GM23338 (cell line): ENCODE data around the gene FAM50A. TPM values are rescaled to one million over a fixed set of nuclear protein-coding genes. Genes with fewer than 3 reads are reported as not detected.

Experiments
- ATAC-seq: fragments of 200-7000 bp; cut with Tn5 transposase; 3 replicates; pipeline ENCODE4 v1.9.1; 2020
- DNase-seq: peaks from one replicate; pipeline ENCODE4 v3.0.0-alpha.2; 2015; ENCODE audit warnings: low spot score
- H2AFZ ChIP-seq: fragments of 200-600 bp; sonication (generic); 2 replicates; pipeline ENCODE4 v1.8.0; 2016; ENCODE audit warnings: antibody characterized with exemption, mild to moderate bottlenecking, moderate library complexity
- H3F3A ChIP-seq: fragments of 200-600 bp; sonication (generic); replicated peaks from 2 replicates; pipeline ENCODE4 v1.8.0; 2017; ENCODE audit warnings: antibody characterized with exemption, mixed run types, low read depth
- H3K27ac ChIP-seq: fragments of 200-600 bp; sonication (generic); 2 replicates; pipeline ENCODE4 v1.6.1; 2016; ENCODE audit warnings: low read depth
- H3K27me3 ChIP-seq: fragments of 200-600 bp; sonication (generic); 2 replicates; pipeline ENCODE4 v1.8.0; 2016; ENCODE audit warnings: mild to moderate bottlenecking, mixed run types, moderate library complexity; ENCODE audit not compliant: insufficient read depth
- H3K36me3 ChIP-seq: fragments of 200-600 bp; sonication (generic); 2 replicates; pipeline ENCODE4 v1.8.0; 2016; ENCODE audit warnings: mild to moderate bottlenecking; ENCODE audit not compliant: insufficient read depth
- H3K4me1 ChIP-seq: fragments of 200-600 bp; sonication (generic); 2 replicates; pipeline ENCODE4 v1.8.0; 2016; ENCODE audit warnings: mild to moderate bottlenecking, moderate library complexity; ENCODE audit not compliant: insufficient read depth
- H3K4me2 ChIP-seq: fragments of 200-600 bp; sonication (generic); 2 replicates; pipeline ENCODE4 v1.7.1; 2017; ENCODE audit warnings: mixed run types
- H3K4me3 ChIP-seq: fragments of 200-600 bp; sonication (generic); 2 replicates; pipeline ENCODE4 v1.6.1; 2016; ENCODE audit warnings: mixed run types
- H3K79me2 ChIP-seq: fragments of 200-600 bp; sonication (generic); replicated peaks from 2 replicates; pipeline ENCODE4 v1.8.0; 2017; ENCODE audit warnings: mild to moderate bottlenecking; ENCODE audit not compliant: insufficient read depth
- H3K9me2 ChIP-seq: fragments of 200-600 bp; sonication (generic); 2 replicates; pipeline ENCODE4 v1.8.0; 2017; ENCODE audit not compliant: insufficient read depth
- H4K20me1 ChIP-seq: fragments of 200-600 bp; sonication (generic); replicated peaks from 2 replicates; pipeline ENCODE4 v1.8.0; 2017; ENCODE audit warnings: mild to moderate bottlenecking; ENCODE audit not compliant: insufficient read depth
- H3K27ac Mint-ChIP-seq: 2 replicates; pipeline ENCODE4 v1.8.0; 2020; ENCODE audit warnings: inconsistent platforms, mild to moderate bottlenecking, moderate library complexity, mixed read lengths
- H3K27me3 Mint-ChIP-seq: 3 replicates; pipeline ENCODE4 v1.8.0; 2022; ENCODE audit warnings: low read depth, mild to moderate bottlenecking, moderate library complexity, mixed read lengths, inconsistent platforms; ENCODE audit not compliant: insufficient read depth, poor library complexity
- H3K36me3 Mint-ChIP-seq: 3 replicates; pipeline ENCODE4 v1.8.0; 2021; ENCODE audit warnings: low read depth, mild to moderate bottlenecking, inconsistent platforms, moderate library complexity, mixed read lengths
- H3K4me1 Mint-ChIP-seq: 3 replicates; pipeline ENCODE4 v1.8.0; 2020; ENCODE audit warnings: mild to moderate bottlenecking, inconsistent platforms, mixed read lengths
- H3K4me3 Mint-ChIP-seq: 3 replicates; pipeline ENCODE4 v1.8.0; 2021; ENCODE audit warnings: moderate library complexity, mild to moderate bottlenecking, inconsistent platforms, mixed read lengths
- H3K9me3 Mint-ChIP-seq: 3 replicates; pipeline ENCODE4 v1.8.0; 2020; ENCODE audit warnings: moderate library complexity, mild to moderate bottlenecking, inconsistent platforms, mixed read lengths
- CREB1 ChIP-seq: fragments of 250-450 bp; sonication (Bioruptor Pico); IDR thresholded peaks from 2 replicates; pipeline ENCODE4 v1.5.0; 2020; ENCODE audit warnings: low read depth, mild to moderate bottlenecking, moderate library complexity
- EZH2 ChIP-seq: fragments of 200-600 bp; sonication (generic); IDR thresholded peaks from one replicate; pipeline ENCODE4 v1.8.0; 2017; ENCODE audit warnings: antibody characterized with exemption, mild to moderate bottlenecking, low read depth; ENCODE audit not compliant: unreplicated experiment
- EZH2phosphoT487 ChIP-seq: fragments of 200-600 bp; sonication (generic); IDR thresholded peaks from one replicate; pipeline ENCODE4 v1.8.1; 2018; ENCODE audit warnings: antibody characterized with exemption; ENCODE audit not compliant: unreplicated experiment
- JUNB ChIP-seq: IDR thresholded peaks from one replicate; pipeline ENCODE4 v1.6.1; 2016; ENCODE audit warnings: antibody characterized with exemption; ENCODE audit not compliant: unreplicated experiment
- NANOG ChIP-seq: IDR thresholded peaks from 2 replicates; pipeline ENCODE4 v1.6.1; 2016; ENCODE audit warnings: antibody characterized with exemption, borderline replicate concordance
- POLR2AphosphoS5 ChIP-seq: IDR thresholded peaks from 2 replicates; pipeline ENCODE4 v1.6.1; 2016; ENCODE audit warnings: antibody characterized with exemption, low read depth
- STAT1 ChIP-seq: IDR thresholded peaks from one replicate; pipeline ENCODE4 v1.6.1; 2016; ENCODE audit warnings: antibody characterized with exemption; ENCODE audit not compliant: unreplicated experiment
- ZNF114 ChIP-seq: fragments of 250-450 bp; sonication (Bioruptor Pico); IDR thresholded peaks from 2 replicates; pipeline ENCODE4 v1.5.0; 2020; ENCODE audit warnings: mild to moderate bottlenecking, moderate library complexity
- ZNF331 ChIP-seq: fragments of 250-450 bp; sonication (Bioruptor Pico); IDR thresholded peaks from 2 replicates; pipeline ENCODE4 v1.5.0; 2020; ENCODE audit warnings: low read depth, mild to moderate bottlenecking, moderate library complexity
- polyA plus RNA-seq: library from polyadenylated mRNA; unstranded; fragments of >200 nt; fragmentation: Nextera tagmentation; extraction: Ambion mirVana; gene quantifications from 2 replicates; pipeline ENCODE4 v1.2.1, GENCODE V29; 2016
- total RNA-seq: library from RNA; depleted of rRNA; stranded (reverse); fragments of >200 nt; shearing (Covaris generic); gene quantifications from 2 replicates; pipeline ENCODE4 v1.2.3, GENCODE V29; 2014
- TF ChIP-seq, protein P1 (sequence below): fragments of 250-450 bp; sonication (Bioruptor Pico); IDR thresholded peaks from 2 replicates; pipeline ENCODE4 v1.5.0; 2020; ENCODE audit warnings: mild to moderate bottlenecking, moderate library complexity
- TF ChIP-seq, protein P2 (sequence below), 2 experiments: fragments of 200-600 bp in 1 of 2; sonication (generic) in 1 of 2; conservative IDR thresholded peaks; 2 replicates each; pipeline versions ENCODE4 v1.5.1 to v1.6.1; 2016 to 2017; ENCODE audit warnings: antibody characterized with exemption in 2 of 2, low read depth in 2 of 2, mild to moderate bottlenecking in 2 of 2, moderate library complexity in 1 of 2
- TF ChIP-seq, protein P3 (sequence below): IDR thresholded peaks from 2 replicates; pipeline ENCODE4 v1.6.1; 2016; ENCODE audit warnings: antibody characterized with exemption
- TF ChIP-seq, protein P4 (sequence below): IDR thresholded peaks from one replicate; pipeline ENCODE4 v1.6.1; 2018; ENCODE audit warnings: antibody characterized with exemption; ENCODE audit not compliant: unreplicated experiment

Gene FAM50A
- total and polyA plus RNA-seq, 2 experiments from 2014 or later = 23.9 to 77.6 TPM

DNA sequence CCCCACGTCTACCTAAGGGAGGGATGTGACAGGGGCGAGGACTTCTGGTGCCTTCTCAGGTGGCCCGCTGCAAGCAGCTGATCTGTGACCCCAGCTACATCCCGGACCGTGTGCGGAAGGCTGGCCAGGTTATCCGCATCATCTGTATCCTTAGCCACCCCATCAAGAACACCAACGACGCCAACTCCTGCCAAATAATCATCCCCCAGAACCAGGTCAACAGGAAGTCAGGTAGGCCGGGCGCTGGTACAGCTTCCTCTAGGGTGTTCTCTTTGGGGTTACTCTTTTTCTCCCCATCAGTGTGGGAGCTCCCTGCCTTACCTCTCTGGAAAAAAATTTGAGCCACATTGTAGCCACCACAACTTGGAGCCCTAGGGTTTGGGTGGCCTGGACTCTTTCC, 2.4 kb upstream of the FAM50A start:
- Histone ChIP-seq H4K20me1 (no peaks in the 10 kb centered on the region), H3K79me2 (peaks cover 13% of the 10 kb centered on the region), H3K4me2 (no peak overlapping the region), H3F3A (no peaks in the 10 kb centered on the region), H3K4me3 (no peak overlapping the region), H3K27me3 (no peaks in the 10 kb centered on the region), H3K4me1 (0 out of 2 replicates have a peak, but pooled peaks cover 3% of the 10 kb centered on the region), H3K36me3 (no peaks in the 10 kb centered on the region), H3K27ac (no peak overlapping the region), H3K9me2 (no peaks in the 10 kb centered on the region), H2AFZ (no peak overlapping the region)
- ATAC-seq (no peak), DNase-seq (no peak)
- Mint-ChIP-seq H3K4me1 (peaks cover 8% of the 10 kb centered on the region), H3K9me3 (no peaks in the 10 kb centered on the region), H3K4me3 (no peak overlapping the region), H3K27ac (no peak overlapping the region), H3K36me3 (peaks cover 16% of the 10 kb centered on the region; the same call in 2 of the 3 replicates), H3K27me3 (peaks cover 7% of the 10 kb centered on the region)
- TF ChIP-seq EZH2phosphoT487 (no peak), NANOG (no peak), JUNB (no peak), EZH2 (no peak), STAT1 (no peak), ZNF331 (CRISPR knock-in tag) (no peak), POLR2AphosphoS5 (no peak), ZNF114 (CRISPR knock-in tag) (no peak), CREB1 (CRISPR knock-in tag) (no peak)
- TF ChIP-seq, protein P1, sequence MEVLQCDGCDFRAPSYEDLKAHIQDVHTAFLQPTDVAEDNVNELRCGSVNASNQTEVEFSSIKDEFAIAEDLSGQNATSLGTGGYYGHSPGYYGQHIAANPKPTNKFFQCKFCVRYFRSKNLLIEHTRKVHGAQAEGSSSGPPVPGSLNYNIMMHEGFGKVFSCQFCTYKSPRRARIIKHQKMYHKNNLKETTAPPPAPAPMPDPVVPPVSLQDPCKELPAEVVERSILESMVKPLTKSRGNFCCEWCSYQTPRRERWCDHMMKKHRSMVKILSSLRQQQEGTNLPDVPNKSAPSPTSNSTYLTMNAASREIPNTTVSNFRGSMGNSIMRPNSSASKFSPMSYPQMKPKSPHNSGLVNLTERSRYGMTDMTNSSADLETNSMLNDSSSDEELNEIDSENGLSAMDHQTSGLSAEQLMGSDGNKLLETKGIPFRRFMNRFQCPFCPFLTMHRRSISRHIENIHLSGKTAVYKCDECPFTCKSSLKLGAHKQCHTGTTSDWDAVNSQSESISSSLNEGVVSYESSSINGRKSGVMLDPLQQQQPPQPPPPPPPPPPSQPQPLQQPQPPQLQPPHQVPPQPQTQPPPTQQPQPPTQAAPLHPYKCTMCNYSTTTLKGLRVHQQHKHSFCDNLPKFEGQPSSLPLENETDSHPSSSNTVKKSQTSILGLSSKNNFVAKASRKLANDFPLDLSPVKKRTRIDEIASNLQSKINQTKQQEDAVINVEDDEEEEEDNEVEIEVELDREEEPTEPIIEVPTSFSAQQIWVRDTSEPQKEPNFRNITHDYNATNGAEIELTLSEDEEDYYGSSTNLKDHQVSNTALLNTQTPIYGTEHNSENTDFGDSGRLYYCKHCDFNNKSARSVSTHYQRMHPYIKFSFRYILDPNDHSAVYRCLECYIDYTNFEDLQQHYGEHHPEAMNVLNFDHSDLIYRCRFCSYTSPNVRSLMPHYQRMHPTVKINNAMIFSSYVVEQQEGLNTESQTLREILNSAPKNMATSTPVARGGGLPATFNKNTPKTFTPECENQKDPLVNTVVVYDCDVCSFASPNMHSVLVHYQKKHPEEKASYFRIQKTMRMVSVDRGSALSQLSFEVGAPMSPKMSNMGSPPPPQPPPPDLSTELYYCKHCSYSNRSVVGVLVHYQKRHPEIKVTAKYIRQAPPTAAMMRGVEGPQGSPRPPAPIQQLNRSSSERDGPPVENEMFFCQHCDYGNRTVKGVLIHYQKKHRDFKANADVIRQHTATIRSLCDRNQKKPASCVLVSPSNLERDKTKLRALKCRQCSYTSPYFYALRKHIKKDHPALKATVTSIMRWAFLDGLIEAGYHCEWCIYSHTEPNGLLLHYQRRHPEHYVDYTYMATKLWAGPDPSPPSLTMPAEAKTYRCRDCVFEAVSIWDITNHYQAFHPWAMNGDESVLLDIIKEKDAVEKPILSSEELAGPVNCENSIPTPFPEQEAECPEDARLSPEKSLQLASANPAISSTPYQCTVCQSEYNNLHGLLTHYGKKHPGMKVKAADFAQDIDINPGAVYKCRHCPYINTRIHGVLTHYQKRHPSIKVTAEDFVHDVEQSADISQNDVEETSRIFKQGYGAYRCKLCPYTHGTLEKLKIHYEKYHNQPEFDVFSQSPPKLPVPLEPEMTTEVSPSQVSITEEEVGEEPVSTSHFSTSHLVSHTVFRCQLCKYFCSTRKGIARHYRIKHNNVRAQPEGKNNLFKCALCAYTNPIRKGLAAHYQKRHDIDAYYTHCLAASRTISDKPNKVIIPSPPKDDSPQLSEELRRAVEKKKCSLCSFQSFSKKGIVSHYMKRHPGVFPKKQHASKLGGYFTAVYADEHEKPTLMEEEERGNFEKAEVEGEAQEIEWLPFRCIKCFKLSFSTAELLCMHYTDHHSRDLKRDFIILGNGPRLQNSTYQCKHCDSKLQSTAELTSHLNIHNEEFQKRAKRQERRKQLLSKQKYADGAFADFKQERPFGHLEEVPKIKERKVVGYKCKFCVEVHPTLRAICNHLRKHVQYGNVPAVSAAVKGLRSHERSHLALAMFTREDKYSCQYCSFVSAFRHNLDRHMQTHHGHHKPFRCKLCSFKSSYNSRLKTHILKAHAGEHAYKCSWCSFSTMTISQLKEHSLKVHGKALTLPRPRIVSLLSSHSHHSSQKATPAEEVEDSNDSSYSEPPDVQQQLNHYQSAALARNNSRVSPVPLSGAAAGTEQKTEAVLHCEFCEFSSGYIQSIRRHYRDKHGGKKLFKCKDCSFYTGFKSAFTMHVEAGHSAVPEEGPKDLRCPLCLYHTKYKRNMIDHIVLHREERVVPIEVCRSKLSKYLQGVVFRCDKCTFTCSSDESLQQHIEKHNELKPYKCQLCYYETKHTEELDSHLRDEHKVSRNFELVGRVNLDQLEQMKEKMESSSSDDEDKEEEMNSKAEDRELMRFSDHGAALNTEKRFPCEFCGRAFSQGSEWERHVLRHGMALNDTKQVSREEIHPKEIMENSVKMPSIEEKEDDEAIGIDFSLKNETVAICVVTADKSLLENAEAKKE (CRISPR knock-in tag) = no peak
- TF ChIP-seq, protein P2, sequence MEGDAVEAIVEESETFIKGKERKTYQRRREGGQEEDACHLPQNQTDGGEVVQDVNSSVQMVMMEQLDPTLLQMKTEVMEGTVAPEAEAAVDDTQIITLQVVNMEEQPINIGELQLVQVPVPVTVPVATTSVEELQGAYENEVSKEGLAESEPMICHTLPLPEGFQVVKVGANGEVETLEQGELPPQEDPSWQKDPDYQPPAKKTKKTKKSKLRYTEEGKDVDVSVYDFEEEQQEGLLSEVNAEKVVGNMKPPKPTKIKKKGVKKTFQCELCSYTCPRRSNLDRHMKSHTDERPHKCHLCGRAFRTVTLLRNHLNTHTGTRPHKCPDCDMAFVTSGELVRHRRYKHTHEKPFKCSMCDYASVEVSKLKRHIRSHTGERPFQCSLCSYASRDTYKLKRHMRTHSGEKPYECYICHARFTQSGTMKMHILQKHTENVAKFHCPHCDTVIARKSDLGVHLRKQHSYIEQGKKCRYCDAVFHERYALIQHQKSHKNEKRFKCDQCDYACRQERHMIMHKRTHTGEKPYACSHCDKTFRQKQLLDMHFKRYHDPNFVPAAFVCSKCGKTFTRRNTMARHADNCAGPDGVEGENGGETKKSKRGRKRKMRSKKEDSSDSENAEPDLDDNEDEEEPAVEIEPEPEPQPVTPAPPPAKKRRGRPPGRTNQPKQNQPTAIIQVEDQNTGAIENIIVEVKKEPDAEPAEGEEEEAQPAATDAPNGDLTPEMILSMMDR (conservative IDR thresholded peaks at IDR 0.05; ENCODE audit: low read depth in 2 of 2) = no peak
- TF ChIP-seq, protein P3, sequence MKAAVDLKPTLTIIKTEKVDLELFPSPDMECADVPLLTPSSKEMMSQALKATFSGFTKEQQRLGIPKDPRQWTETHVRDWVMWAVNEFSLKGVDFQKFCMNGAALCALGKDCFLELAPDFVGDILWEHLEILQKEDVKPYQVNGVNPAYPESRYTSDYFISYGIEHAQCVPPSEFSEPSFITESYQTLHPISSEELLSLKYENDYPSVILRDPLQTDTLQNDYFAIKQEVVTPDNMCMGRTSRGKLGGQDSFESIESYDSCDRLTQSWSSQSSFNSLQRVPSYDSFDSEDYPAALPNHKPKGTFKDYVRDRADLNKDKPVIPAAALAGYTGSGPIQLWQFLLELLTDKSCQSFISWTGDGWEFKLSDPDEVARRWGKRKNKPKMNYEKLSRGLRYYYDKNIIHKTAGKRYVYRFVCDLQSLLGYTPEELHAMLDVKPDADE = no peak
- TF ChIP-seq, protein P4, sequence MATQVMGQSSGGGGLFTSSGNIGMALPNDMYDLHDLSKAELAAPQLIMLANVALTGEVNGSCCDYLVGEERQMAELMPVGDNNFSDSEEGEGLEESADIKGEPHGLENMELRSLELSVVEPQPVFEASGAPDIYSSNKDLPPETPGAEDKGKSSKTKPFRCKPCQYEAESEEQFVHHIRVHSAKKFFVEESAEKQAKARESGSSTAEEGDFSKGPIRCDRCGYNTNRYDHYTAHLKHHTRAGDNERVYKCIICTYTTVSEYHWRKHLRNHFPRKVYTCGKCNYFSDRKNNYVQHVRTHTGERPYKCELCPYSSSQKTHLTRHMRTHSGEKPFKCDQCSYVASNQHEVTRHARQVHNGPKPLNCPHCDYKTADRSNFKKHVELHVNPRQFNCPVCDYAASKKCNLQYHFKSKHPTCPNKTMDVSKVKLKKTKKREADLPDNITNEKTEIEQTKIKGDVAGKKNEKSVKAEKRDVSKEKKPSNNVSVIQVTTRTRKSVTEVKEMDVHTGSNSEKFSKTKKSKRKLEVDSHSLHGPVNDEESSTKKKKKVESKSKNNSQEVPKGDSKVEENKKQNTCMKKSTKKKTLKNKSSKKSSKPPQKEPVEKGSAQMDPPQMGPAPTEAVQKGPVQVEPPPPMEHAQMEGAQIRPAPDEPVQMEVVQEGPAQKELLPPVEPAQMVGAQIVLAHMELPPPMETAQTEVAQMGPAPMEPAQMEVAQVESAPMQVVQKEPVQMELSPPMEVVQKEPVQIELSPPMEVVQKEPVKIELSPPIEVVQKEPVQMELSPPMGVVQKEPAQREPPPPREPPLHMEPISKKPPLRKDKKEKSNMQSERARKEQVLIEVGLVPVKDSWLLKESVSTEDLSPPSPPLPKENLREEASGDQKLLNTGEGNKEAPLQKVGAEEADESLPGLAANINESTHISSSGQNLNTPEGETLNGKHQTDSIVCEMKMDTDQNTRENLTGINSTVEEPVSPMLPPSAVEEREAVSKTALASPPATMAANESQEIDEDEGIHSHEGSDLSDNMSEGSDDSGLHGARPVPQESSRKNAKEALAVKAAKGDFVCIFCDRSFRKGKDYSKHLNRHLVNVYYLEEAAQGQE = no peak
